NCI-H524 (cell line): ENCODE results near the gene HOXB8.

ENCODE experiments used
- DNase-seq, 2 experiments: peaks; one replicate each; lab custom pipeline; 2025; lab: John Stamatoyannopoulos, UW

HOXB8 gene

DNA sequence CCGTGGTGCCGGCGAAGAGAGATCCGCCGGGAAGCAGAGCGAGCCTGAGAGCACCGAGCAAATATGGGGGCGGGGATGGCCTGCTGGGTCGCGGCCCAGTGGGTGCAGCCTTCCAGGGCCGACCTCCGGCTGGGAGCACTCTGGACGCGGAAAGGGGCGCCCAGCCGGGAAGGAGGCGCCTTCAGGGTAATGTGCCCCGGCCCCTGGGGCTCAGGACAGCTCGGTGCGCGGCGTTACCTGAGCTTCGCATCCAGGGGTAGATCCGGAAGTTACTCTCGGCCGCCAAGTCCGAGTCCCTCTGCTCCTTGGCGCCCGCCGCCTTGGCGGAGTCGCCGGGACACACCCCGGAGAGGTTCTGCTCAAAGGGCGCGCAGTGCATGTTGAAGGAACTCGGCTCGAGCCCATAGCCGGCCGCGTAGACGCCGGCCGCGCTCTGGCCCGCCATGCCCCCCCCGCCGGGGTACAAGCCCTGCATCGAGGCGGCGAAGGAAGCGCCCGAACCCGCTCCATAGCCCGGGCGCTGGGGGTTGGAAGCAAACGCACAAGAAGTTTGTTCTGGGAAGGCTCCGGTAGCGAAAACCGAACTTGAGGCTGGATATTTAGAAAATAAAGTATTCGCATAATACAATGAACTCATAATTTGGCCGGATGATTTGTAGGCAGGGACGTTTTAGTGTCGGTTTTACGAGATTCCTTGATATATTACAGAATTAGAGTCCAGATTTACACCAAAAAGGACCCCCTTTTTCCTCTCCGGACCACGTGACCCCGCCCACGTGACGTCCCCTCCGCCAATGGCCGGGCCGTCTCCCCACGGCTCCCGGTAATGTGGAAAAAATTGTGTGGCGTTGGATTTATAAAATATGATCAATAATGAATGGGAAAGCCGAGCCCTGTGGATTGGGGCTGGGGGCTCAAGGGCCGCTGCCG, 4.5 kb downstream of the HOXB8 start, which contains the start of gene HOXB7:
TSS of gene HOXB7 (minus strand) at position 736 of the 930 bp plus-strand sequence. CDS start at position 637, 99 bp downstream.
- peak; percentile 56 to 67 for DNase-seq

DNA sequence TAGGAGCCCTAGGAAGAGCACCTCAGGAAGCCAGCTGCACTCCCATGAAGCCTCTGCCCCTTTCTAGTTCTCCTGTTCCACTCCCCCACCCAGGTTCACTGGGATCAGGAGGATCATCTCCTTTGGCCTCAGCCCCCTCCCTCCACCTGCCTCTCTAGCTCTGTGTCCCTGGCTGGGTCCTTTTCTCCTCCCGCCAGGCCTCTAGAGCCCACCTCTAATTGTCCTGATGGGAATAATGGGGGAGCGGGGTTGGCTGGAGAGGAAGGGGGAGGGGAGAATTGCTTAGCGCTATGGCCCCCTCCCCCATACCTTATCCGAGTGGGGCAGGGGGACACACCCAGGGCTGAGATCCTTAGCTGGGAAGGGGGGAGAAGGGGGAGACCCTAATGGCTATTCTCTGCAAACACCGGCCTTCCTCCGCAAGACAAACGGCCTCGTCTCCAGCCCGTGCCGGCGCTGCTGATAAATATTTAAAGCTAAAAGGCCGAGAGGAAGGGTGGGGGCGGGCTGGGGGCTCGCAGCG, 5.3 kb downstream of the HOXB8 start:
- DNase-seq: no peak

DNA sequence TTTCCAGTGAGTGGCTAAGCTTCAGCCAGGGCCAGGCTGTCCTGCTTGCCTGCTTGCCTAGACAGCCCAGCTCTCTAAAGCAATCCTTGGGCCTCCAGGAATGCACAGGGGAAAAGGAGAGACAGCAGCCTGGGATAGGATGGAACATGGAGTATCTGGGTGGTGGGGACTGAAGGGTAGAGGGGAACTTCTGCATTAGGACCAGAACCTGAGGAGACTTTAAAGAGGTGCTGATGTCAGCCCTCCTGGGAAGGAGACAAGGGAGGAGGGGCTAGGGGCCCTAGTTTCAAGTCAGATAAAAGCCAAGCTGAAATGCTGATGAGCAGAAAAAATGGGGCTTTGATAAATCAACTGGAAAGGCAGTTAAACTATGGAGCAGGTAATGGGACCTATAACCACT, 6.1 kb downstream of the HOXB8 start:
- DNase-seq: no peak

DNA sequence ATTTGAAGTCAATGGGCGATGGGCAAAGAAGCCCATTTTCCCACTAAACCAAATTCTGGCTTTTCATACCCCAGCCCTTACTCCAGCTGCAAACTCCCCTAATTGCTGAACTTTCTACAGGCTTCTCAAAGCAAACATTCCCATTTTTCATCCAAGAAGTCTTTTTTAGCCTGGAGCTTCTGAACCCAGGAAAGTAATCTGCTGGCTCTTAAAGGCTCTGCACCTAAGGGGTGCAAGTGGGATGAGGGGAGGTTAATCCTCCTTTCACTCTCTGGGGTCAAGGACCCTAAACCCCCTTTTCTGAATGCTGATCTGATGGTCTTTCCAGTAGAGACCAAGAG, 6.6 kb downstream of the HOXB8 start:
- DNase-seq: no peak

DNA sequence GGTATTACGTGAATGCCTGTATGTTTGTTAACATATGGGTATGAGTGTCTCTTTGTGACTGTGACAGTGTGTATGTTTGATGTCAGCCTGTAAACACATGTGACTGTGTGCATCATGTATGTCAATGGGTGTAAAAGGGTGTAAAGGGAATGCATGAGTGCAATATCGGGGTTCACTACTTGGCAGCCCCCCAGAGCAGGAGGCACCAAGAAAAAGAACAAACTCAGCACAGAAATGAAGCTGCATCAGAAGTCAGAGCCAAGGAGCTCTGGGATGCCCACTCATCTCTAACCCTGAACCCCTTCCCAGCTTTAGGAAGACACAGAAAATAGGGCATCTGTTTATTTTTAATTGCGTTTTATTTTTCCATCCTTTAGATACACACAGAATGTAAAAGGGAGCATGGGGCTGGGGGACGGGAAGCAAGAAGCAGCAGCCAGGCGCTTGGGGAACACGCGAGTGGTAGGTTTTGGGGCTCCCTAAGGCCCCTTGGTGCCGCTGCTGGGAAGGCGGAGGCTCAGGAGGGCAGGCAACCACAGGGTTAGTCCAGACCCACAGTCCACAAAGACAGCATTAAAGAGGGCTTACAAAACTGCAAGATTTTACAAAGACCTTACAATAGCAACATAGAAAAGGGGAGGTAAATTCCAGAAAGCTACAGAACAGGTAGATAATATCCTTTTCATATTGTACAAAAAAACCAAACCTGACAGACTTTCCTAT, 8.0 kb downstream of the HOXB8 start:
- no peak for DNase-seq

DNA sequence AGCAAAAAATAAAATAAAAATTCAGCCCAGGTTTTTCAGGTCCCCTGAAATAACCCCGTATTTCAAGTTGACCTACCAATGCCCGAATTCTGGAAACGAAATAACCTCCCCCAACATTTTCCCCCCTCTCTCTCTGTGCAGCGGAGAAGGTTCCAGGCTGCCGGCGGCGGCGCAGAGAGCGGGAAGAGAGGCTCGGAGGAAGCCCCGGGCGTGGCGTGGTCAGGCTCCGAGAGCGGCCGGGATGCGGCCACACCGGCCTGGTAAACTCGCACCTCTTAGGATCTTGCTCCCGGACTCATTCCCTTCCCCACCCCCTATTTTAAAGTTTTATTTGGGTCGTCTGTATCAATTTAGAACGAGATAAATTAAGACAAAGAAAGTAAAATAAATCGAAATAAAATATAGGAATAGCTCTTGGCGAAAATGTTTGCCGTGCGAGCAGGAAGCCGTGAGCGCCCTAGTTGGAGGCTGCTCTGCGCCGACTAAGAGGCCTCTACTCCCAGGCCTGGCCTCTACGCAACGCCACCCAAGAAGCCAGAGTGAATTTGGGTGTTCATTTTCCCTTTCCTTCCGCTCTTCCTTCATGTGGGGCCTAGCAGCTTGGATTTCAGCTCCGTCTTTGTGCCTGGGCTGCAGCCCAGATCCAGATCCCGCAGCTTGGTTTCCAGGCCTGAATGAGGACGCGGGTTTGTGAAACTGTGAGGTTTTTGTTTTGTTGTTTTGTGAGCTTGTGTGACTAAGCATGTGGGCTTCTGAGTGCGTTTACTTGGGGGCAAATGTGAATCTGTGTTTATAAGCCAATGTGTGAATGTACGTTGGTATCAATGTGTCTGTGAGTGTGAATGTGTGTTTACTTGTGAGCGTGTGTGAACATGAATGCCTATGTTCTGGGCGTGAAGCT, 8.9 kb downstream of the HOXB8 start:
- DNase-seq: no peak

GRCh38 chr17:48605409-48605919, 9.6 kb downstream of the HOXB8 start:
- DNase-seq: no peak

DNA sequence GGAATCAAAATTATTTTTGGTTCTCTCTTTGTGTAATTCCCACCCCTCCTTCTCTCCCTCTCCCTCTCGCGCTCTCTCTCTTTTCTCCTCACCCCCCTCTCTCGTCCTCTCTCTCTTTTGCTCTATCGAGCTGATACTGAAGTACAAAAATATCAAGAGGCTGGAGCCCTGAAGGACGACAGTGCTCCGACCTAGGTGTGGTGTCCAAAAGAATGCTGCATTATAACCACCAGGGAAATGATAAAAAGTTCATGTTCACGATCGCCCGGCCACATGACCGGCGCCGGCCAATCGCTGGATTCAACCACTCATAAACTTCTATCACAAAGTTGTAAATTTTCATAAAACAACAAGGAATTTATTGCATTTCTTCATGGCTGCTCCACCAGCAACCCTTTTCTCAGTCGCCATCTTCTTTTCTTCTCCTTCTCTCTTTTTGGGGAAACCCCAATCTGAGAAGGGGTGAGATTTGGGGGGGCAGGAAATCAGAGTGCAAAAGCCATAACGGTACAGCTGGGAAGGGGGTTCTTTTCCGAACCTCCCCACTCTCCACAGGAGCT, 10.2 kb downstream of the HOXB8 start, which contains the start of gene HOXB6:
TSS of gene HOXB6 (minus strand) at position 217 of the 560 bp plus-strand sequence. CDS start 6,836 bp downstream, outside the sequence.
- no peak for DNase-seq

DNA sequence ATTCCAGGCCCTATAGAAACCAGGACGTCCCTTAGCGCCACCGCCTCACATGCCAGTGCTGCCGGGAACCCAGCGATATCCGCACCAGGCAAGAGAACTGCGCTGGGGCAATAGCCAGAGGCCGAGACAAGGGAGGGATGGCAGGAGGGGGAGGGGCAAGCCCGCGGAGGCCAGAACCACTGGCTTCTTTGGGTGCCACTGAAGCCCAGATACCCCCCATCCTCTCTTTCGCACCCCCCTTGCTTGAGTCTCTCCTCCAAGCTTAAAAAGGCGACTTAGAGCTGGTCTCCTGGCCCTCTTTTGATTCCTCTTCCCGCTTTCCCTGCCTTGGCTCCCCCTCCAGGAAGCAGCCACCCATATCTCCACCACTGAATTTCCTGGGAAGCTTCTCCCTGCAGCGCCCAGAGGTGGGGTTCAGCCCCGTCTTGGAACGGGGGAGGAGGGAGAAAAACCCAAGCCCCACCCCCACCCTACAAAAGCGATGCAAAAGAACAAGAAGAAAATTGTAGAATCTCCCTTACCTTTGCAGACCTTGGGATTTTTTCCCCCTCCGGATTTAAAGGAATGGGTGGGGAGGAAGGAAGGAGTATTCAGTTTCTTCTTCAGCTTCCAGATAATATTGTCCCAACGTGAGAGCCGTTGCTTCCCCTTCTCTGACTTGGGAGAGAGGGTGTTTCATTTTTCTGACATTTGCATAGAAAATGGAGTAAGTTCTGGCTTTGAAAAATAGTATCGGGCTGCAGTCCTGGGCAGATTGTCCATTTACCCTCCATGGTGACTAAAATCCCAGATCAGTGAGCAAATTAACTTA, 10.9 kb downstream of the HOXB8 start:
- DNase-seq: no peak

- DNase-seq: no peak
Measured at GRCh38 chr17:48601539-48602425, 13.3 kb downstream of the HOXB8 start.

DNA sequence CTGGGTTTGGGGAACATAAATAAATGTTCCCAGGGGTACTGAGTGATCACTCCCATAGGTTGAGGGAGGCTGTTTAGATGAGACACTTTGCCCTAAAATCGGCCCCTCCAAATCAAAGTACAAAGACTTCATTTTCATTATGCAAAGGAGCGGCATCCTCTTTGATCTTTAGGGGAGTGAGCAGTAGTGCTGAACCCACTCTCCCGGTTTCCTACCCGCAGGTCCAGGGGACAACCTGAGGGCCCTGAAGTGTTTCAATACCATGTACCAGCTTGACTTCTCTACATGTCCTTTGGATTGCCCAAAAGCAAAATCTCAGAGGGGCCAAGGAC, 13.9 kb downstream of the HOXB8 start:
- no peak for DNase-seq

DNA sequence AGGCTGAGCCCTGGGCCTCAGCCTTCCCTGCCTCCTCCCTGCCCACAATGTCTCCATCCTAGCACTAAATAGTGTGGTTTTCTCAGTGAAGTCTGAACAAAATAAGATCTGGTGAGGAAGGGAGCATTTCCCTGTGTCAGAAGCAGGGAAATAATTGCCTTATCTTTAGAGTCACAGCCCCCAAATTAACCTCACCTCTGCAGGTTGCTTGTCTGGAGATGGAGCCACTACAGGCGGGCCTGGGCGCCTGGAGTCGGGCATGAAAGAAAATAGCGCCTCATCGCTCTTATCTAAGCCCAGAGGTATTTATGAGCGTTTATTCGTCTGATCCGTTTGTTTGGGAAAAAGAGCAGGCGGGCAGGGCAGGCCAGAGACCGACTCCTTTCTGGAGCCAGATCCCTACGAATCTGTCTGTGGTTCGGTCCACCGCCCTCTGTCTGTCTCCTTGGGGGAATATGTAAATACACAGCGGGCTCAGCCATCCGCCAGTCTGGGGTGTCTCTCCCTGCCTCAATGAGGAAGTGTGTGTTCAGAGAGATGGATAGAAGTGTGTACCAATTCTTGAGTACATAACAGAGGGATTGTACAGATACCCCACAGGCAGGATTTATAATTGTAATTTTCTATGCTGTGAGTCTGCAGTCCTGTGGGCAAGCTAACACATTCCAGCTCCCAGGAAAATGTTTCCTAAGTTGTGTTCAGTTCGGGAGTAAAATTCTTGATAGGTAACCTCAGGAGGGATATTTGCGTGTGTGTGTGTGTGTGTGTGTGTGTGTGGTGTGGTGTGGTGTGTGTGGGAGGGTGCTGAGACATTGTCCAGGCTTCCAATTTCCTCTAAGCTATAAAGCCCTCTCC, 14.6 kb downstream of the HOXB8 start:
- DNase-seq: no peak

DNA sequence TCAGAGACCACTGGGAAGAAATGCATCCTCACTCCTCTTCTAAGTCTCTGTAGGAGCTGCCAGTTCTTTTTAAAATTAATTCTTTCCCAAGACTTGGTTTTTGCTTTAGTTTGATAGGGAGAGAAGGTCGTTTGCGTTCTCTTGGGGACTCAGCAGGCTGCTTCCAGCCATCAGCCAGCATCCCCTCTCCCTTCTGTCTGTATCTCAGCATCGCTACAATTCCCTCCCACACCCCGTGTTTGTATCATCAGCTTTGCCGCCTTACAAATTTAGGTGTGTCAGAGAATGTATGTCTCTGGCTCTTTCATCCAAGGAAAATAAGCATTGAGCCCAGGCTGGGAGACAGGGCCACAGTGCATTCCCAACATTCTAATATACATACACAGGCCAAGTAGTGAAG, 15.7 kb downstream of the HOXB8 start:
- no peak for DNase-seq

DNA sequence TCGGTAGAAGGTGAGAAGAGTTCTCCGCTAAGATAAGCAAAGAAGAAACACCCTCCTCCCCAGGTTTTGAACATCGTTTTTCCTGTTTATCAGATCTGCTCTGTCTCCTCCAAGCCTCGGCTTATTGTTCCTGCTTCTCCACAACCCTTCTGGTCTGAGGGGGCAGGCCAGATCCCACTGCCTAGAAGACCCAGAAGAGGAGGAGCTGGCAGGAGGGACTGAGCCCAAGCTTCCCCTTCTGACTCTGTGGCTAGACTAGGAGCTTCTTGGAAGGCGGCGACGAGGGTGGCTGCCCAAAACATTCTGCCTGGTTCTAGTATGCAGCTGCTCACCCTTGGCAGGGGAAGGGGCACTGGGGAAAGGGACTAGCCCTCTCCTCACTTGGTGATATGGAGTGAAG, 16.4 kb downstream of the HOXB8 start:
- DNase-seq: no peak

GRCh38 chr17:48597778-48598631, 17.1 kb downstream of the HOXB8 start:
- DNase-seq: no peak

- DNase-seq: no peak
Measured at GRCh38 chr17:48597528-48597777, 17.6 kb downstream of the HOXB8 start.

DNA sequence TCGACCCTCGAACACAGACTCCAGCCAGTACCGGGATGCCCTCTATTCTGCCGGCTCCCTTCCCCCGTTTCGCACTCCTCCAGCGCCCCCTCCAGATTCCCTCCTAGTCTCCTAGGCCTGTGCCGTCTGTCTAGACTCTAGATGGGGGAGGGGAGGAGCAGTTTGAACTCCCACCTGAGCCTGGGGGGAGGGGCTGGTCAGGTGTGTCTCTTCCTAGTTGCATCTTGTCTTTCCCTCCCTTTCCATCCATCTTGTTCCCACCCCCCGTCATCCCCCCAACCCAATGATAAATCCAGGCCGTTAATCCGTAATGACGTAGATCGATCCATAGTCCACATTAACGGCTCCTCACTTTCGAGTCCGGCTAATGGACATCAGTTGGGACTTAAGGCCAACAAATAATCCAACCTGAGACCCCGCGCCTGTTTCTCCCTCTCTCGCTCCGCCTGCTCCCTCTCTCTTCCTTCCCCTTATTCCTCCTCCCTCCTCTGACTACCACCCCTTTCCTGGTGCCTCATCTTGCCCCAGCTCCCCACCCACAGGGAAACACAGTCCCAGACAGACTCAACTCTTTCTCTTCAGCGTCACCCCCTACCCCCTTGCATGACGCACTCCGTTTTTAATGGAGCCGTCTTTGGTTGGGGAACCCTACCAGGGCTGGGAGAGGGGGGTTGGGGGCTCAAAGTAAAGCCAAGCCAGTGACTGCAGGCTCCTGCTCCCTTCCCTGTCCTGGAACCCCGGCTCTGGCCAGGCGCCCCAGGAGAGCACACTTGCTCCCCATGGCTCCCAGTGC, 18.2 kb downstream of the HOXB8 start:
- no peak for DNase-seq
